ENCODE results near the gene THAP3. TPM values are rescaled to one million over a fixed set of nuclear protein-coding genes. Genes with fewer than 3 reads are reported as not detected.
"Not testable (repeated sequence)": the region's sequence is repeated elsewhere in the genome, so short reads cannot be mapped to it uniquely, and the experiment has no call there.

THAP3 gene
- total RNA-seq, 2 donors from 2014 or later, result 20.2 to 52.6 TPM

GRCh38 chr1:6599991-6600390 lies 24.7 kb upstream of the THAP3 start:
- H3K9me3 Mint-ChIP-seq; DNase-seq (ENCODE audit: low spot score in 2 of 2); ATAC-seq: not testable (repeated sequence)
- H3K36me3 Mint-ChIP-seq, result peaks cover 24 to 32% of the 10 kb centered on the region in 2 donors
- H3K27ac Mint-ChIP-seq, result peak overlapping the region; percentile 89 to 97

DNA sequence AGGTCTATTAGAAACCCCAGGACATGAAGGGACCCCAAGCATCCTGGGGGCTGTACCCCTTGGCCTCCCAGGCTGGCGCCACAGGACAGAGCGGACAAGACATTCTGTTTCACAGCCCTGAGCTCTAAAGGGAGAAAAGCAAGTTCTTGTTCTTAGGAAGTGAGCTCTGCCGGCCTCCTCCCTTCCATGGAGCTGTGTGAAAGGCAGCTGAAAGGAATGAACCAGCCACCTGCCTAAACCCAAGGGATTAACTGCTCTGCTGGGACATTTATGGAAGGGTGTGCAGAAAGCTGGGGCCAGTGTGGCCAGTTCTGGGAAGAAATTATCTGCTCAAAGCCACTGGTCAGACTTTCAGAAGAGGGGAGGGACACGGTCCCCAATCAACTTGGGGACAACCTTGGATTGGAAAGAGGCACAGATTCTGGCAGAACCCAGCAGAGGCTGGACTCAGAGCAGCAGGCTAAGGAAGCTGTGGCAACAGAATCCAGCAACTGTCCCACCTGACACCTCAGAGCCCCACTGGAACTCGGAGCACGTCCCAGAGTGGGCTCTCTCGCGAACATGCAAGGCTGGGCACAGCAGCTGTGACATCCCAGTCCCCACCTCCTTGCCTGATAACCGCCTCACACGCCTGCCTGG lies 24.1 kb upstream of the THAP3 start:
- no peak for ATAC-seq
- peaks cover 24 to 27% of the 10 kb centered on the region in 2 donors for H3K36me3 Mint-ChIP-seq
- no peak for DNase-seq (ENCODE audit: low spot score in 2 of 2)
- peak overlapping the region; percentile 89 to 97 for H3K27ac Mint-ChIP-seq
- H3K9me3 Mint-ChIP-seq, result no peaks in the 10 kb centered on the region

GRCh38 chr1:6601049-6601922 lies 23.4 kb upstream of the THAP3 start:
- peaks cover 20 to 24% of the 10 kb centered on the region in 2 donors for H3K36me3 Mint-ChIP-seq
- DNase-seq (ENCODE audit: low spot score in 2 of 2), result peak; percentile 80 to 94
- H3K9me3 Mint-ChIP-seq, result no peaks in the 10 kb centered on the region
- peak; percentile 81 to 82 for ATAC-seq
- H3K27ac Mint-ChIP-seq, result peak overlapping the region; percentile 89 to 97

GRCh38 chr1:6601923-6602668 lies 22.6 kb upstream of the THAP3 start:
- Mint-ChIP-seq H3K27ac (peak overlapping the region in 1 of 2 donors; percentile 89), H3K9me3 (no peaks in the 10 kb centered on the region), H3K36me3 (peaks cover 17 to 24% of the 10 kb centered on the region in 2 donors)
- DNase-seq (ENCODE audit: low spot score in 2 of 2) (no peak), ATAC-seq (peak; percentile 20 to 51)

DNA sequence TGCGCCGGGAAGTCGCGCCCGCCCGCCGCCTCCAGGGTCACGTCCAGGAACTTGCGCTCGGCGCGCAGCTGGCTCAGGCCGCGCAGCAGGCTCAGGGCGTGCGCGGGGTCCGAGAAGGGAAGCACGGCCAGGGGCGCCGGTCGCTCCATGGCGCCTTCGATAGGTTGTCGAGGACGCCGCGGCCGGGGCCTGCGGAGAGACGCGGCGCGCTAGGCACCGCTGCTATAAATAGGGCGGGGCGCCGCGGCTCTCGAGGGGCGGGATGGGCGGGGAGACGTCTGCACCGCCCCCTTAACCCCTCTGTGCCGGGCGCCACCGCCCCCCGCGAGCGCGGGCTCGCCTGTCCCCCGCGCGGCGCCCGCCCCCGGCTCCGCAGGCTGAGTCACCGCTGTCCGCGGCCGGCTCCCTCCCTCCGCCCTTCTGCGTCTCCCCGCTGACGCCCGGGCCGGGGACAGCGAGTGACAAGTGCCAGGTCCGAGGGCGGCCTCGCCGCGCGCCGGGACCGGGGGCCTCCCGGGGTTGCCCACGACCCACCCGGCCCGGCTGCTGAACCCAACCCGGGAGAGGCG lies 21.9 kb upstream of the THAP3 start, which contains the start of gene KLHL21:
TSS of gene KLHL21 (minus strand) at position 201 of the 569 bp plus-strand sequence. CDS start at position 149, 52 bp downstream.
- DNase-seq (ENCODE audit: low spot score in 2 of 2) (peak; percentile 86 to 92), ATAC-seq (peak; percentile 59 to 69)
- Mint-ChIP-seq H3K27ac (peak within 1 kb of the TSS; percentile 95 to 97), H3K36me3 (peaks cover 17 to 24% of the 10 kb centered on the region in 2 donors), H3K9me3 (no peaks in the 10 kb centered on the region)

- peaks cover 17 to 24% of the 10 kb centered on the region in 2 donors for H3K36me3 Mint-ChIP-seq
- DNase-seq (ENCODE audit: low spot score in 2 of 2), result peak; percentile 66 to 73
- peak; percentile 19 to 29 for ATAC-seq
- H3K27ac Mint-ChIP-seq, result peak overlapping the region; percentile 92 to 95
- no peaks in the 10 kb centered on the region for H3K9me3 Mint-ChIP-seq
Observed at GRCh38 chr1:6603238-6603914, 21.3 kb upstream of the THAP3 start.

- peak overlapping the region; percentile 92 to 95 for H3K27ac Mint-ChIP-seq
- DNase-seq (ENCODE audit: low spot score in 2 of 2), result peak; percentile 46 to 57
- H3K9me3 Mint-ChIP-seq, result no peaks in the 10 kb centered on the region
- peaks cover 15 to 20% of the 10 kb centered on the region in 2 donors for H3K36me3 Mint-ChIP-seq
- ATAC-seq, result no peak
Observed at GRCh38 chr1:6603915-6604558, 20.6 kb upstream of the THAP3 start.

DNA sequence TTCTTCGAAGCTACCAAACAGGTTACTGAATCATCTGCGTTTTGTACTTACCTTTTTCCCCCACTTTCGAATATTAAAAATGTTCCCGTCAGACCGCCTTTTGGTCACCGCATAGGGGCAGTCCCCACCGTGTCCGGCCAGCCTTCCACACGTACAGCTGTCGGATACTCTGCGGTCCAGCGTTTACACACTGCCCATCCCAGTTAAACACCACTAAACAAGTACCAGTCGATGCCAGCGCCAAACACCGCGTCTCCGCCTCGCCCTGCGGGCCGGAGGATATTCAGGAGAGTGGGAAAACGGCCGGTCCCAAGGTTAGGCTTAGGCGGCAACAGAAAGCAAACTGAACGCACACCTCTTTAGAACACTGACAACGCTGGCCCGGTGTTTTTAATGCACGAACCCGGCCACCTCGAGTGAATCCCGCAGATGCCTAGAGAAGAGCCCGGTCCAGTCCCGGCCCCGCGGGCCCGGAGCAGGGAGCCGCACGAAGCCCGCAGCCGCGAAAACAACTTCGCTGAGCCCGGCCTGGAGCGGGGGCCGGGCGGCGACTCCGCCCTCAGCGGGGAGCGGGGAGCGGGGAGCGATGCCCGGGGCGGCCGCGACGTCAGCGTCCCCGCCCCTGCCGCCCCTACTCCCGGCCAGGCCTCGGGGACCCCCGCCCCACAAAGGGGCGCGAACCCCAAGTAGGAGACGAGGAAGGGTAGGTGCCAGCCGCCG lies 11.9 kb upstream of the THAP3 start:
- DNase-seq (ENCODE audit: low spot score in 2 of 2) (peak in 1 of 2 donors; percentile 72), ATAC-seq (peak; percentile 55 to 56)
- H3K27ac Mint-ChIP-seq, result peak overlapping the region; percentile 78 to 90
- H3K9me3 Mint-ChIP-seq, result no peaks in the 10 kb centered on the region
- H3K36me3 Mint-ChIP-seq, result peaks cover 6 to 9% of the 10 kb centered on the region in 2 donors

DNA sequence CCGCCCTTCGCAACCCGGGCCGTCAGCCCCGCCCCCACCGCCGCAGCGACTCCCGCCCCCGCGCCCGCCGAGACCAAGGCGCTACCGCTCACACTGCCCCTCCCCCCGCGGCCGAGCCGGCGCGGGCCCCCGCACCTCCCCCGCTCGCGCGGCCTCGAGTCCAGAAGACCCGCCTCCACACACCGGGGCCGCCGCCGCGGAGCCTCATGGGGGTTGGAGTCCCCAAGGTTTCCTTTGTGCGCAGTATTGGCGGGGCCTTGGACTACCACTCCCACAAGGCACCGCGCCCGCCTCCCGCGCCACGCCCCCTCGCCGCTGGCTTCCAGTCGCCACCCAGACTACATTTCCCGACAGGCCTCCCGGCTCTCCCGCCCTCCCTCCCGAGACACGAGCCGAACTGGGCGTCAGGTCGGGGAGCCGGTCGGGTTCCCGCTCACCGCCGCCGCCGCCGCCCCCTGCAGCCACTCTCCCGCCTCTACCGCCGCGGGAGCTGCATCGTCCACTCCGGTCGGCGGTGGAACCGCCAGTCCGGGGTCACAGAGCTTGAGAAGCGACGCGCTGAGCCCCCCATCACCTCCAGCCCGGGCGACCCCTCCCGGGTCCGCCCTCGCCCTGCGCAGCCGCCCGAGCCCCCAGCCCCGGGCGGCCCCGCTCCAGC lies 11.2 kb upstream of the THAP3 start, which contains the start of gene PHF13:
TSS of gene PHF13 (plus strand) at position 371 of the 658 bp plus-strand sequence. CDS start 336 bp downstream, outside the sequence.
- Mint-ChIP-seq H3K36me3 (peaks cover 6 to 9% of the 10 kb centered on the region in 2 donors), H3K27ac (peak within 1 kb of the TSS; percentile 78 to 90), H3K9me3 (no peaks in the 10 kb centered on the region)
- peak; percentile 96 to 97 for ATAC-seq
- DNase-seq (ENCODE audit: low spot score in 2 of 2), result peak; percentile 99 to 100

- Mint-ChIP-seq H3K36me3 (peaks cover 6 to 9% of the 10 kb centered on the region in 2 donors), H3K27ac (no peak overlapping the region), H3K9me3 (no peaks in the 10 kb centered on the region)
- ATAC-seq (peak in 1 of 2 donors; percentile 11), DNase-seq (ENCODE audit: low spot score in 2 of 2) (peak in 1 of 2 donors; percentile 63)
Observed at GRCh38 chr1:6614019-6614928, 10.4 kb upstream of the THAP3 start.

DNA sequence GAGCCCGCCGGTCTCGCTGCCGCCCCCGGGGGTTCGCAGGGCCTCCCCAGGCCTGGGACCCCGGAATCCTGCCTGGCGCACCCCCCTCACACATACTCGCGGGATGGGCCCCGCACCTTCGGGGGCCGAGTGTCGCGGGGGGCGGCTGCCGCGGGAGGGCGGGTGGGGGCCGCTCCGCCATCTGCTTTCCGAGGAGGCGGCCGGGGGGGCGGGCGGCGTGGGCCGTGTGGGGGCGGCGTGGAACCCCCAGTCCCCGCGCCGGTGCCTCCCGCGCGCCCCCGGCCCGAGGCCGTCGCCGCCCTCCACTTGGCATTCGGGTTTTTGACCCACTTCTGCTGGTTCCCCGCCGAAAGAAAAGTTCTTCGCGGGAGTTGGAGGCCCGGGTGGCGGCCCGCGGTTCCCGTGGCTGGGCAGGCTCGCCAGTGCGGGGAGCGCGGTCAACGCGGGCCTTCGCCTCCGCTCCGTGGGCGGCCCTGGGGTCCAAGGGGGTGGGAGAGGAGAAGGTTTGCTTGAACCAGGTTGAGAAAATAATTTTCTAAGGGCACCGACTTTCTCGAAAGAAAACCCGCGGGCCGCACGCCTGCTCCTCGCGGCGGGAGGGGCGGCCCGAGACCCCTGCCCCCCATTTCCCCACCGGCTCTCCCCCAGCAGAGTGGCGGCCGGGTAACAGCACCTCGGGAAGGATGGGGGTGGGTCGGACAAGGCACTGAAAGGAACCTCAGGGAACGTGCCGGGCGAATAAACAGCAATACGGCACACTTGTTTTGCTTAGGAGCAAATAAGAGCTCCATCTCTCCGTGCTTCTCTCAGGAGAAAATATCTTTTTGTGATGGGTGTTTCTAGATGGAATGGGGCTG lies 9.5 kb upstream of the THAP3 start:
- peaks cover 6 to 16% of the 10 kb centered on the region in 2 donors for H3K36me3 Mint-ChIP-seq
- DNase-seq (ENCODE audit: low spot score in 2 of 2) (no peak), ATAC-seq (no peak)
- peak overlapping the region; percentile 16 to 63 for H3K27ac Mint-ChIP-seq
- H3K9me3 Mint-ChIP-seq, result no peaks in the 10 kb centered on the region

- no peak for ATAC-seq
- Mint-ChIP-seq H3K36me3 (peaks cover 6 to 18% of the 10 kb centered on the region in 2 donors), H3K27ac (peak overlapping the region in 1 of 2 donors; percentile 81), H3K9me3 (no peaks in the 10 kb centered on the region)
- DNase-seq (ENCODE audit: low spot score in 2 of 2), result no peak
Observed at GRCh38 chr1:6619045-6619444, 5.6 kb upstream of the THAP3 start.
